ENCODE data around the gene SURF6. TPM values are rescaled to one million over a fixed set of nuclear protein-coding genes. Genes with fewer than 3 reads are reported as not detected.
A peak's percentile ranks its signal among the peaks of the same experiment; 100 is the strongest.

The SURF6 gene
- total RNA-seq, 1 donor from 2014 or later: 23.9 TPM

DNA sequence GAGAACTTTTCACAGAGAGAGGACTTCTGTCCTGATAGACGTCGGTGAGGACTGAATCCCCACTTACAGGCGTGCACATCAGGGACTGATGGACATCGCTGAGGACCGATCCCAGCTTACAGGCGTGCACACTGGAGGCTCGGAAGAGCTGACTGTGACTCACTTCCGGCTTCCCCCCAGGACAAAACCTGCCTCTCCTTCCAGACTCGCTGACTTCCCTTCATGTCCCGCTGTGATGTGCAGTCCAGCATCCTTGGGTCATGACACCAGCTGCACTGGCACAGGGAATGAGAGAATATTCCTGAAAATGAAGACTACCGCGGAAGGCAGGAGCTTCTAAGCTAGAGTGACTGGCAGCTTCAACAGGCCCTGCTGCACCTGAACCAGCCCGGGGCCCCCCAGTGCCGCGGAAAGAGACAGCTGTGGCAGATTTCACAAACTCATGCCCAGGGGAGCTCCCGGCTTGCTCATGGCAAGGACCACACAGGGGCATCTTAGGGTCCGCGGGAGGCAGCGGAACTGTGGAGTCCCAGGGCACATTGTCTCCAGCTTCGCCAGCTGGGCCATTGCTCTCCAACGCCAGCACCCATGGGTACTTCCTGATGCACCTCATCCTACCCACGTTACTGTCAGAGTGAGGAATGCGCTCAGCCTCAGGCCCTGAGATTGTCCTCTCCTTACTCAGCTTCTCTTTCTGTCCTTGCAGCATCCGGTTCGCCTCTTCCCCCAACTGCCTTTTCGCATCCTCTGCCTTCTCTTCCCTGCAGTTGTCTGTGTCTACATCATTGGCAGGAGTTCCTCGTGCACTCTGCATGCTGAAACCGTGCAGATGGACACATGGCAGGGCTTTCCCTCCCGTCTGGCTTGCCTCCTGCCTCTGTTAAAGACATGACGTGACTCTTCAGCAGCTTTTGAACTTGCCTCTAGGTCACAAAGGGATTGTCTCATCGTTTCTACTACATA, 29.5 kb downstream of the SURF6 start:
- Mint-ChIP-seq H3K4me3 (no peak overlapping the region), H3K27ac (ENCODE audit: unreplicated experiment) (peak overlapping the region; percentile 6), H3K36me3 (ENCODE audit: low read depth) (no peaks in the 10 kb centered on the region), H3K27me3 (ENCODE audit: low read depth) (peaks cover 7% of the 10 kb centered on the region), H3K9me3 (peaks cover 8% of the 10 kb centered on the region), H3K4me1 (no peaks in the 10 kb centered on the region)
- TF ChIP-seq, protein P1, sequence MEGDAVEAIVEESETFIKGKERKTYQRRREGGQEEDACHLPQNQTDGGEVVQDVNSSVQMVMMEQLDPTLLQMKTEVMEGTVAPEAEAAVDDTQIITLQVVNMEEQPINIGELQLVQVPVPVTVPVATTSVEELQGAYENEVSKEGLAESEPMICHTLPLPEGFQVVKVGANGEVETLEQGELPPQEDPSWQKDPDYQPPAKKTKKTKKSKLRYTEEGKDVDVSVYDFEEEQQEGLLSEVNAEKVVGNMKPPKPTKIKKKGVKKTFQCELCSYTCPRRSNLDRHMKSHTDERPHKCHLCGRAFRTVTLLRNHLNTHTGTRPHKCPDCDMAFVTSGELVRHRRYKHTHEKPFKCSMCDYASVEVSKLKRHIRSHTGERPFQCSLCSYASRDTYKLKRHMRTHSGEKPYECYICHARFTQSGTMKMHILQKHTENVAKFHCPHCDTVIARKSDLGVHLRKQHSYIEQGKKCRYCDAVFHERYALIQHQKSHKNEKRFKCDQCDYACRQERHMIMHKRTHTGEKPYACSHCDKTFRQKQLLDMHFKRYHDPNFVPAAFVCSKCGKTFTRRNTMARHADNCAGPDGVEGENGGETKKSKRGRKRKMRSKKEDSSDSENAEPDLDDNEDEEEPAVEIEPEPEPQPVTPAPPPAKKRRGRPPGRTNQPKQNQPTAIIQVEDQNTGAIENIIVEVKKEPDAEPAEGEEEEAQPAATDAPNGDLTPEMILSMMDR (conservative IDR thresholded peaks at IDR 0.05): no peak
- DNase-seq (ENCODE audit: low read depth, low spot score): no peak

DNA sequence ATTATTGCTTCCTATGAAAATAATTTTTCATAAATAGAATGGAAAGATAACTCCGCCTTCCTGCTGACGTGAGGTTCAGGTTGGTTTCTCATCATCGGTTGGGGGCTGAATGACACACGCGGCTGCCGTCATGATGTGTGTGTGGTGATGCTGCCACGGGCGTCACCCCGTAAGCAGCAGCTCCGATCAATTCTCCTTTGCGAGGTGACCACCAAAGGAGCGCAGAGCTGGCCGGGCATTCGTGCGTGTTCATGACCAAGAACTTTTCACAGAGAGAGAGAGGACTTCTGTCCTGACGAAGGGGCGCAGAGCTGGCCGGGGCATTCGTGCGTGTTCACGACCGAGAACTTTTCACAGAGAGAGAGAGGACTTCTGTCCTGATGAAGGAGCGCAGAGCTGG, 30.3 kb downstream of the SURF6 start:
- H3K4me3 Mint-ChIP-seq: no peak overlapping the region
- peaks cover 8% of the 10 kb centered on the region for H3K9me3 Mint-ChIP-seq
- TF ChIP-seq, protein P1 (conservative IDR thresholded peaks at IDR 0.05): no peak
- no peaks in the 10 kb centered on the region for H3K4me1 Mint-ChIP-seq
- no peak overlapping the region for H3K27ac Mint-ChIP-seq (ENCODE audit: unreplicated experiment)
- DNase-seq (ENCODE audit: low read depth, low spot score): no peak
- H3K27me3 Mint-ChIP-seq (ENCODE audit: low read depth): peaks cover 7% of the 10 kb centered on the region
- H3K36me3 Mint-ChIP-seq (ENCODE audit: low read depth): no peaks in the 10 kb centered on the region

GRCh38 chr9:133304477-133305377, 31.3 kb downstream of the SURF6 start:
- Mint-ChIP-seq H3K4me1 (no peaks in the 10 kb centered on the region), H3K36me3 (ENCODE audit: low read depth) (no peaks in the 10 kb centered on the region), H3K27me3 (ENCODE audit: low read depth) (peaks cover 6% of the 10 kb centered on the region), H3K9me3 (peaks cover 6% of the 10 kb centered on the region), H3K27ac (ENCODE audit: unreplicated experiment) (no peak overlapping the region), H3K4me3 (no peak overlapping the region)
- TF ChIP-seq, protein P1 (conservative IDR thresholded peaks at IDR 0.05): no peak
- no peak for DNase-seq (ENCODE audit: low read depth, low spot score)

DNA sequence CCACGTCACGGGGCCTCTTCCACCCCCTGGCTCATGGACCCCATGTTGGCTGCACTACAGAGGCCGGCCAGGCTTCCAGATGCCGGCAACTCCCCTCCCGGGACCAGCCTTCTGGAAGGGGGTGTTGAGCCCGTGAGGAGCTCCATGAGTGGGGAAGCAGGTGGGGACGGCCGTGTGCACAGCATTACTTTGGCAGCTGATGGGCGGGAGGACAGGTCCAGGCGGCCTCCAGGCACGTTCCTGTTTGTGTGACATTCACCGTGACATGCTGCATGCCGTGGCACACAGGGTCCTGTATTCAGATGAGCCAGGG, 31.9 kb downstream of the SURF6 start:
- Mint-ChIP-seq H3K27ac (ENCODE audit: unreplicated experiment) (no peak overlapping the region), H3K27me3 (ENCODE audit: low read depth) (peaks cover 5% of the 10 kb centered on the region), H3K9me3 (no peaks in the 10 kb centered on the region), H3K4me3 (no peak overlapping the region), H3K4me1 (no peaks in the 10 kb centered on the region), H3K36me3 (ENCODE audit: low read depth) (no peaks in the 10 kb centered on the region)
- DNase-seq (ENCODE audit: low read depth, low spot score): no peak
- TF ChIP-seq, protein P1 (conservative IDR thresholded peaks at IDR 0.05): no peak

GRCh38 chr9:133303266-133304157, 32.5 kb downstream of the SURF6 start:
- TF ChIP-seq, protein P1 (conservative IDR thresholded peaks at IDR 0.05): no peak
- no peaks in the 10 kb centered on the region for H3K36me3 Mint-ChIP-seq (ENCODE audit: low read depth)
- no peak overlapping the region for H3K4me3 Mint-ChIP-seq
- H3K4me1 Mint-ChIP-seq: no peaks in the 10 kb centered on the region
- peak overlapping the region; percentile 71 for H3K27ac Mint-ChIP-seq (ENCODE audit: unreplicated experiment)
- no peaks in the 10 kb centered on the region for H3K9me3 Mint-ChIP-seq
- H3K27me3 Mint-ChIP-seq (ENCODE audit: low read depth): peaks cover 7% of the 10 kb centered on the region
- DNase-seq (ENCODE audit: low read depth, low spot score): no peak
